LNCaP clone FGC (cell line): Measurements from ENCODE around the gene ENO1.

Experiments
- DNase-seq: peaks from one replicate; pipeline ENCODE4 v3.0.0-alpha.2; 2011; ENCODE audit warnings: low read depth
- H3K4me3 ChIP-seq: 2 replicates; pipeline ENCODE4 v1.5.1; 2011; ENCODE audit warnings: mild to moderate bottlenecking, low read depth, low read length, control low read depth
- TF ChIP-seq, protein P1 (sequence below): IDR thresholded peaks from 2 replicates; pipeline ENCODE4 v1.5.1; 2012; ENCODE audit warnings: mild to moderate bottlenecking; ENCODE audit not compliant: control insufficient read depth, insufficient read depth; ENCODE audit errors: extremely low read depth

Gene ENO1

GRCh38 chr1:8816264-8816663 lies 62.2 kb downstream of the ENO1 start:
- DNase-seq, result no peak
- H3K4me3 ChIP-seq, result peak overlapping the region; percentile 94
- TF ChIP-seq, protein P1, sequence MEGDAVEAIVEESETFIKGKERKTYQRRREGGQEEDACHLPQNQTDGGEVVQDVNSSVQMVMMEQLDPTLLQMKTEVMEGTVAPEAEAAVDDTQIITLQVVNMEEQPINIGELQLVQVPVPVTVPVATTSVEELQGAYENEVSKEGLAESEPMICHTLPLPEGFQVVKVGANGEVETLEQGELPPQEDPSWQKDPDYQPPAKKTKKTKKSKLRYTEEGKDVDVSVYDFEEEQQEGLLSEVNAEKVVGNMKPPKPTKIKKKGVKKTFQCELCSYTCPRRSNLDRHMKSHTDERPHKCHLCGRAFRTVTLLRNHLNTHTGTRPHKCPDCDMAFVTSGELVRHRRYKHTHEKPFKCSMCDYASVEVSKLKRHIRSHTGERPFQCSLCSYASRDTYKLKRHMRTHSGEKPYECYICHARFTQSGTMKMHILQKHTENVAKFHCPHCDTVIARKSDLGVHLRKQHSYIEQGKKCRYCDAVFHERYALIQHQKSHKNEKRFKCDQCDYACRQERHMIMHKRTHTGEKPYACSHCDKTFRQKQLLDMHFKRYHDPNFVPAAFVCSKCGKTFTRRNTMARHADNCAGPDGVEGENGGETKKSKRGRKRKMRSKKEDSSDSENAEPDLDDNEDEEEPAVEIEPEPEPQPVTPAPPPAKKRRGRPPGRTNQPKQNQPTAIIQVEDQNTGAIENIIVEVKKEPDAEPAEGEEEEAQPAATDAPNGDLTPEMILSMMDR, result no peak

DNA sequence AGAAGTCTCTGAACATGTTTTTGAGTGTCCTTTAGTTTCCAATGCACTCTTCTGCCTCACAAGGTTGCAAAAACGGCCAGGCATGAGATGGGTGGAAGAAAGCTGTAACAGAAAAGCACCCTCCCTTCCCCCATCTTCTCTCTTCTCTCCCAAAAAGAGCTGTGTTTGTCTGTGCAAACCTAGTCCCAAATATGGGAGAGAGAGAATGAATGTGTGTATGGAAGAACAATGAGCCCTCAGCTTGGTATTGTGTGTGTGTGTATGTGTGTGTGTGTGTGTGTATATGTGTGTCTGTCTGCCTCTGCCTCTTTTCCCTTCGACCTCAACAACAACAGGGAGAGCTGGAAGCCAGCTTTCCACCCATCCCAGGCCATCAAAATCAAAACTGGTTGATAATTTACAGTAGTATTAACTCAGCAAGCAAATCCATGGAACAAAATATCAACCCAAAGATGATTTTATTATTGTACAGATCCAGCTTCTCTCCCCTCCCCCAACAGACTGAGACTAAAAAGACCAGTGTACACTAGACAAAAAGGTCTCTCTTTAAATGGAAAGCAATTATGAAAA lies 62.8 kb downstream of the ENO1 start:
- H3K4me3 ChIP-seq, result peak overlapping the region; percentile 5; the same call in 1 of the 2 replicates
- no peak for DNase-seq
- TF ChIP-seq, protein P1, result no peak

DNA sequence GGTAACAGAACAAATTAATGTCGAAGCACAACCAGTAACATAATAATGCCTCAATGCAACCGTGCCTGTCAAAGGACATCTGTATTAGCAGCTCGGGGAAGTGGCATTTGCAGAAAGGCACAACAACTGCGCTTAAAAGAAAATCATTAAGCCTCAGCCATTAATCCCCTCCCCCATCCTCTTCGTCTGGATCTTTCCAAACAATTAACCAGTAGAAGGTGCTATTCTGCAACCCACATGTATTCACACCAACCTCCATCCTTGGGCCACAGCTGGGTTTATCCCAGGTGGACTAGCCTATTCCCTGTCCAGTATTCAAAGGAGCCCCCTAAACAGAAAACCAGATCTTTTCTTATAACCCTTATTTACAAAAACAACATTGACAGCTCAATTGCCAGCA lies 63.6 kb downstream of the ENO1 start:
- TF ChIP-seq, protein P1, result 0 out of 2 replicates have a peak, but pooled peaks have one; percentile 19
- H3K4me3 ChIP-seq, result no peak overlapping the region
- DNase-seq, result no peak

DNA sequence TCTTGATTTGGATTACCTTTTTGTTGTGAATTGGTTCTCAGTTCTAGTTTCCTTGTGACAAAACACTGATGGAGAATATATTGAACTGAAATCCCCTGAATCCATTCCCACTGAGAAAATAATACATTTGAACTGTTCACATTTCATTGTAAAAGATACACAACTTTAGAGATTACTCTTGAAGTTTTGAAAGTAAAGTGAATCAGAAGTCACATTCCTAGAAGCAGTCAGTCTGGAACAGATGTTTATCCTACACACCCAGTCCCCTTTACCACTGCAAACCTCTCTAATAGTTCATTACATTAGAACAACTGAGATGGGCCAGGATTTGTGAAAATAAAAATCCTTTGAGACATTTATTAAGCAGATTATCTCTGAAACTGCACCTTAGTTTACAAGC lies 64.5 kb downstream of the ENO1 start:
- TF ChIP-seq, protein P1, result no peak
- H3K4me3 ChIP-seq, result no peak overlapping the region
- no peak for DNase-seq

GRCh38 chr1:8813016-8813763 lies 65.3 kb downstream of the ENO1 start:
- H3K4me3 ChIP-seq, result no peak overlapping the region
- TF ChIP-seq, protein P1, result no peak
- no peak for DNase-seq

DNA sequence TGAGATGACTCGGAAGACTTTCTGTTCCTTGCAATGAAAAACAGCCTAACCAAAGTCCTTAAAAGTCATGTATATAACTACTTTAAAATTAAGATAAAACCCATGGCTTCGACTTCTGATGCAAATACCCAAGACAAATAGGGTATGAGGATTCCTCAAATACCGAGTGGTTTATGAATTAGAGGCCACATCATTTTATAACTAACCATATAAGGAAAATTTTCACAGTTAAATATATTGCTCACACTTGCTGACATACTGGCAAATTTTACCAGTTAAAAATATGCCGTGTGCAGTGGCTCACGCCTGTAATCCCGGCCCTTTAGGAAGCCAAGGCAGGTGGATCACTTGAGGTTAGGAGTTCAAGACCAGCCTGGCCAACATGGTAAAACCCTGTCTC lies 66.4 kb downstream of the ENO1 start:
- TF ChIP-seq, protein P1, result no peak
- DNase-seq, result no peak
- no peak overlapping the region for H3K4me3 ChIP-seq
